A673 (cell line): Measurements from ENCODE around the gene TMEM63A.

Source experiments
- CTCF ChIP-seq: fragments of 300-800, 200-600 bp; sonication (generic); conservative IDR thresholded peaks from 2 replicates; pipeline ENCODE4 v1.5.1; 2017; ENCODE audit warnings: low read depth, mild to moderate bottlenecking, antibody characterized with exemption, low read length, moderate library complexity, mixed read lengths
- EZH2 ChIP-seq: fragments of 200-600 bp; sonication (generic); IDR thresholded peaks from 2 replicates; pipeline ENCODE4 v1.6.1; 2017; ENCODE audit warnings: borderline replicate concordance, low read depth, mild to moderate bottlenecking, mixed read lengths, antibody characterized with exemption, low read length; ENCODE audit not compliant: poor library complexity, severe bottlenecking

- TF ChIP-seq CTCF = no peak
- TF ChIP-seq EZH2 = no peak
Measured at GRCh38 chr1:225928186-225929175, 46.3 kb upstream of the TMEM63A start.
